Nephron (organoid): ENCODE data around the gene E2F3.

Source experiments
- H3K27ac Mint-ChIP-seq, 3 experiments: 2 replicates each; pipeline ENCODE4 v1.8.0; 2020; ENCODE audit warnings: mixed read lengths in 3 of 3, mild to moderate bottlenecking in 2 of 3, moderate library complexity in 1 of 3
- H3K27me3 Mint-ChIP-seq: 2 replicates; pipeline ENCODE4 v1.8.0; 2021; ENCODE audit warnings: low read depth, mild to moderate bottlenecking, moderate library complexity, mixed read lengths
- H3K36me3 Mint-ChIP-seq: 2 replicates; pipeline ENCODE4 v1.8.0; 2020; ENCODE audit warnings: low read depth, mixed read lengths
- H3K4me1 Mint-ChIP-seq: 2 replicates; pipeline ENCODE4 v1.8.0; 2020; ENCODE audit warnings: mixed read lengths
- H3K4me3 Mint-ChIP-seq, 3 experiments: 2 replicates each; pipeline ENCODE4 v1.8.0; 2020; ENCODE audit warnings: mild to moderate bottlenecking in 3 of 3, mixed read lengths in 3 of 3, moderate library complexity in 2 of 3
- H3K9me3 Mint-ChIP-seq: 2 replicates; pipeline ENCODE4 v1.8.0; 2020; ENCODE audit warnings: mixed read lengths
- TF ChIP-seq, protein P1 (sequence below), 3 experiments: fragments of 200-600 bp; sonication (generic); IDR thresholded peaks; one replicate each; pipeline ENCODE4 v1.5.0; 2021; ENCODE audit warnings: antibody characterized with exemption in 3 of 3; ENCODE audit not compliant: unreplicated experiment in 3 of 3

E2F3 gene

DNA sequence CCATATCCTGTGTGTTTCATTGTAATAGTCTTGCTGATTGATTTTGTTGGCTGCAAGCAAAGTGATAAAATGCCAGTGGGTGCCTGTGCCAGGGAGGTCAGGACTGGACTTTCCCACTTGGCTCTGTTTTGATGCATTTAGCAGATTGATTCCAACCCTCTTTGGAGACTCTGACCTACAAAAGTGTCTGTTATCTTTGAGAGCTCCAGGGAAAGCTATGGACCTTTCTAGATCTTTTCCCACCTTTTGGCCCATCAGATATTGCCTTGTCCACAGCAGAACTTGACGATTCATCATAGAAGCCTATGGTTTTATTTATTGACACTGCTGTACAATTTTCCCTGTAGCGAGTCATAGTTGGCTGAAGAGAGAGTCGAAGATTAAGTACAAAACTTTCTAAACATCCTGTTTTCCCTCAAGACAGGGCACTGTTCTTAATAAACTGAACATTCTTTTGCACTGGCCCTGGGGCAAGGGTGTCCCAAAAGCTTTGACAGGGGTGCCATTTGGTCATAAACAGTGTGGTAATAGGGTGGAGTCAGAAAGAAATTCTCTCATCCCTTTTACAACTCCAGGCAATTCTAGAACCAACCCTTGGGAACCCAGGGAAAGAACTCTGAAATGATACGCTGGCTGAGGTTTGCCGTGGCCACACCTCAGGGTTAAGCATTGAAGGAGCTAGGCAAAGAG lies 53.7 kb downstream of the E2F3 start:
- Mint-ChIP-seq H3K9me3 (peaks cover 16% of the 10 kb centered on the region), H3K4me3 (no peak overlapping the region), H3K27me3 (no peaks in the 10 kb centered on the region), H3K4me1 (peaks cover 5% of the 10 kb centered on the region), H3K36me3 (peaks cover 40% of the 10 kb centered on the region), H3K27ac (no peak overlapping the region)
- TF ChIP-seq, protein P1, sequence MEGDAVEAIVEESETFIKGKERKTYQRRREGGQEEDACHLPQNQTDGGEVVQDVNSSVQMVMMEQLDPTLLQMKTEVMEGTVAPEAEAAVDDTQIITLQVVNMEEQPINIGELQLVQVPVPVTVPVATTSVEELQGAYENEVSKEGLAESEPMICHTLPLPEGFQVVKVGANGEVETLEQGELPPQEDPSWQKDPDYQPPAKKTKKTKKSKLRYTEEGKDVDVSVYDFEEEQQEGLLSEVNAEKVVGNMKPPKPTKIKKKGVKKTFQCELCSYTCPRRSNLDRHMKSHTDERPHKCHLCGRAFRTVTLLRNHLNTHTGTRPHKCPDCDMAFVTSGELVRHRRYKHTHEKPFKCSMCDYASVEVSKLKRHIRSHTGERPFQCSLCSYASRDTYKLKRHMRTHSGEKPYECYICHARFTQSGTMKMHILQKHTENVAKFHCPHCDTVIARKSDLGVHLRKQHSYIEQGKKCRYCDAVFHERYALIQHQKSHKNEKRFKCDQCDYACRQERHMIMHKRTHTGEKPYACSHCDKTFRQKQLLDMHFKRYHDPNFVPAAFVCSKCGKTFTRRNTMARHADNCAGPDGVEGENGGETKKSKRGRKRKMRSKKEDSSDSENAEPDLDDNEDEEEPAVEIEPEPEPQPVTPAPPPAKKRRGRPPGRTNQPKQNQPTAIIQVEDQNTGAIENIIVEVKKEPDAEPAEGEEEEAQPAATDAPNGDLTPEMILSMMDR (IDR thresholded peaks at IDR 0.05; ENCODE audit: unreplicated experiment in 3 of 3) = no peak

DNA sequence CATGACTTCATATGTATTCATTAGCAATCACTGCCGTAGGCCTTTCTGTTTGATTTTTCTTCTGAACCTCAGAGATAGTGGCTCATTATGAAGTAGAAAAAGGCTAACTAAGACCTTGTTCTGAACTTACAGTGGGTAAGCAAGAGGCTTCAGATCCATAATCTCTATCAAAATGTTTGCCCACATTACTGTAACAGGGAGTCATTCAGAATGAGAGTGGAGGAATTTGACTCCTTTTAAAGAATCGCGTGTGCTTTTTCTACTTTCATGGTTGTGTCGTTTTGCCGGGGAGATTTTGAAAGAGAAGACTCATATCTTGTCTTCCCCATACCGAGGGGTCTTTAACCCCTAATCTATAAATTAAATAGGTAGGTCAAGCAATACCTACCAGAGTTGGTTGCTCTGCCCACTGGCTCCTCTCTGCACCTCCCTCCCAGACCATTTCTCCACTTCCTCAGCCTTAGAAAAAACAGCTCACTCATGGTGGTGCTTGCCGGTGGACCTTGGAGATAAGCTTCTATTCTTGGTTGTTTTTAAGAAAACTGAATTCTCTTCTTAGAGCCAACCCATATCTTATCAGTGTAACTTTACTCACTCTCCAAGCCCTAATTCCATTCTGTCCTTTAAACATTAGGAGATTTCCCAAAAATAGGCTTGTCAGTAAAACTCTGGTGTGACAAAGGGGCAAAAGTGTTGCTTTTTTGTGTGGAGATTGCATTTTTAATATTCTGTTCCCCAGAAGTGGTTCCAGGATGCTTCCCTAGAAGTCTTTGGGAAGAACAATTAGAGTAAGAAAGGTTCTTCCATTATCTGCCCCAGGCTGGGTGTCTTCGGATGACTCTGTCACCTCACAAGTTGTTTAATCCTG lies 56.6 kb downstream of the E2F3 start:
- Mint-ChIP-seq H3K27me3 (no peaks in the 10 kb centered on the region), H3K4me3 (no peak overlapping the region), H3K9me3 (peaks cover 5% of the 10 kb centered on the region), H3K4me1 (peaks cover 5% of the 10 kb centered on the region), H3K36me3 (peaks cover 32% of the 10 kb centered on the region), H3K27ac (no peak overlapping the region)
- TF ChIP-seq, protein P1 (IDR thresholded peaks at IDR 0.05; ENCODE audit: unreplicated experiment in 3 of 3) = no peak

DNA sequence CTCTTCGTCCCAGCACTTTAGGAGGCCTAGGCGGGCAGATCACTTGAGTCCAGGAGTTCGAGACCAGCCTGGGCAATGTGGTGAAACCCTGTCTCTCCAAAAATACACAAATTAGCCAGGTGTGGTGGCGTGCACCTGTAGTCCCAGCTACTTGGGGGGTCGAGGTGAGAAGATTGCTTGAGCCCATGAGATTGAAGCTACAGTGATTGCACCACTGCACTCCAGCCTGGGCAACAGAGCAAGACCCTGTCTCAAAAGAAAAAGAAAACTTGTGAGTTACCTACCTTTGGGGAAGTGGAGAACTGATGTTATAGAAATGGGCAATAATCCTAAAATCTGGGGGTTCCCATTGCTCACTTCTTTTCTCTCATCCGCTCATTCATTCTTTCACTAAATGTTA lies 58.0 kb downstream of the E2F3 start:
- Mint-ChIP-seq H3K4me1 (peaks cover 5% of the 10 kb centered on the region), H3K36me3 (peaks cover 40% of the 10 kb centered on the region), H3K4me3 (no peak overlapping the region), H3K27me3 (no peaks in the 10 kb centered on the region), H3K27ac (no peak overlapping the region), H3K9me3 (peaks cover 10% of the 10 kb centered on the region)
- TF ChIP-seq, protein P1 (IDR thresholded peaks at IDR 0.05; ENCODE audit: unreplicated experiment in 3 of 3) = no peak

DNA sequence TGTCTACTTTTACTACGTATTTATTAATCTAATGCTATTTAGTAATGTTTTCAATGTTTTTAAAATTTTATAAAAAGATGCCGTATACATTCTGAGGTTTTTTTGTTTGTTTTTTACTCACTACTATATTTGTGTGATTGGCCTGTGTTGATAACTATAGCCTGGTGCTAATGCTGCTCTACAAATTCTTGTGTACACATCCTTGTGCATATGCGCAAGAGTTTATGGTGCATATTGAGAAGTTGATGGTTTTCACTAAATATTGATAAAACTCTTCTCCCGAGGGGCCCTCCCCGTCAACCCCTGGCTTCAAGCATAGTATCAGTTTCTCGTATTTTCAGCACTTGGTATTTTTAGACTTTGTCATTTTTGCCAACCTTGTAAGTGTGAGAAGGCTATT lies 59.9 kb downstream of the E2F3 start:
- no peak overlapping the region for H3K4me3 Mint-ChIP-seq
- H3K27me3 Mint-ChIP-seq = no peaks in the 10 kb centered on the region
- TF ChIP-seq, protein P1 (IDR thresholded peaks at IDR 0.05; ENCODE audit: unreplicated experiment in 3 of 3) = no peak
- H3K9me3 Mint-ChIP-seq = peaks cover 11% of the 10 kb centered on the region
- H3K27ac Mint-ChIP-seq = no peak overlapping the region
- H3K36me3 Mint-ChIP-seq = peaks cover 49% of the 10 kb centered on the region
- no peaks in the 10 kb centered on the region for H3K4me1 Mint-ChIP-seq

DNA sequence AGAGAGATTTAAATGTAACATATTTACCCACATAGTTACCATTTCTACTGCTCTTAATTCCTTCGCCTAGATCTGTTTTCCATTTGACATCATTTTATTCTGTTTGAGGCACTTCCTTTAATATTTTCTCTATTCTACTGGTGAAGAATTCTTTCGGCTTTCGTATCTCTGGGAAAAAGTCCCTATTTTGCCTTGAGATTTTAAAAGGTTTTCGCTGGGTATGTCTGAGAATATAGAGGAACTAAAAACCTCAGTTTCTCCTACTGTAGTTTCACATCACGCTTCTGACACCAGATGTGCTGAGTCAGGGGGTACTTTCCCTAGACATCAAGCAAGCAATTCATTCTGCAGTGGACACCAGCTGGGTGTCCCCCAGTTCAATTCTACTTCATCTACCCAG lies 61.7 kb downstream of the E2F3 start:
- Mint-ChIP-seq H3K27ac (no peak overlapping the region), H3K9me3 (peaks cover 14% of the 10 kb centered on the region), H3K4me3 (no peak overlapping the region), H3K36me3 (peaks cover 59% of the 10 kb centered on the region), H3K4me1 (no peaks in the 10 kb centered on the region), H3K27me3 (no peaks in the 10 kb centered on the region)
- TF ChIP-seq, protein P1 (IDR thresholded peaks at IDR 0.05; ENCODE audit: unreplicated experiment in 3 of 3) = no peak
